Chondrocyte (in vitro differentiated cells): Measurements from ENCODE around the gene CUEDC1. TPM values are rescaled to one million over a fixed set of nuclear protein-coding genes. Genes with fewer than 3 reads are reported as not detected.

ENCODE experiments used
- DNase-seq: peaks from one replicate; pipeline ENCODE4 v3.0.0; 2021; ENCODE audit warnings: mixed read lengths, low spot score
- H3K27ac Mint-ChIP-seq: one replicate; pipeline ENCODE4 v1.8.0; 2021; ENCODE audit warnings: mild to moderate bottlenecking, moderate library complexity, mixed read lengths; ENCODE audit not compliant: unreplicated experiment
- H3K27me3 Mint-ChIP-seq: 2 replicates; pipeline ENCODE4 v1.8.0; 2021; ENCODE audit warnings: low read depth, mixed read lengths
- H3K36me3 Mint-ChIP-seq: 2 replicates; pipeline ENCODE4 v1.8.0; 2021; ENCODE audit warnings: low read depth, mixed read lengths
- H3K4me1 Mint-ChIP-seq: 2 replicates; pipeline ENCODE4 v1.8.0; 2021; ENCODE audit warnings: low read depth, mild to moderate bottlenecking, mixed read lengths
- H3K4me3 Mint-ChIP-seq: one replicate; pipeline ENCODE4 v1.8.0; 2021; ENCODE audit warnings: mild to moderate bottlenecking, moderate library complexity, mixed read lengths; ENCODE audit not compliant: unreplicated experiment
- H3K9me3 Mint-ChIP-seq: 2 replicates; pipeline ENCODE4 v1.8.0; 2021; ENCODE audit warnings: low read depth, mixed read lengths
- total RNA-seq: library from RNA; stranded (reverse); gene quantifications from 3 replicates; pipeline ENCODE4 v1.2.1, GENCODE V29; 2021
- TF ChIP-seq, protein P1 (sequence below): fragments of 200-600 bp; sonication (generic); IDR thresholded peaks from 2 replicates; pipeline ENCODE4 v1.5.0; 2021; ENCODE audit warnings: antibody characterized with exemption, mild to moderate bottlenecking, moderate library complexity

CUEDC1 gene
- total RNA-seq, 1 donor from 2014 or later: 41.9 TPM

DNA sequence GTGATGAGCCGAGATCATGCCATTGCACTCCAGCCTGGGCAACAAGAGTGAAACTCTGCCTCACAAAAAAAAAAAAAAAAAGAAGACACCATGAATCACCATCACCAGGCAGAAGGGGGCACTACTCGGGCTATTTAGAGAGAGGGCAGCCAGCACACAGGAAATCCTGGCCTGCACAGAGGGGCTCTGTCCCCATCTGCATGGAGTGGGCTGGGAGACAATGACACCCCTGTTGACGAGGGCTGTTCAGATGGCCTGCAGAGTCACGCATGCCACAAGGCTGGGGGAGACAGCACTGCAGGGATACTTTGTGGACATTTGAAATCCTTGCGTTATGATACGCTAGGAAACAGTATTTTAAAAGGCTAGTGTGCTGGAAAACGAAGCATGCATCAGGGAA is 48.3 kb downstream of the CUEDC1 start:
- TF ChIP-seq, protein P1, sequence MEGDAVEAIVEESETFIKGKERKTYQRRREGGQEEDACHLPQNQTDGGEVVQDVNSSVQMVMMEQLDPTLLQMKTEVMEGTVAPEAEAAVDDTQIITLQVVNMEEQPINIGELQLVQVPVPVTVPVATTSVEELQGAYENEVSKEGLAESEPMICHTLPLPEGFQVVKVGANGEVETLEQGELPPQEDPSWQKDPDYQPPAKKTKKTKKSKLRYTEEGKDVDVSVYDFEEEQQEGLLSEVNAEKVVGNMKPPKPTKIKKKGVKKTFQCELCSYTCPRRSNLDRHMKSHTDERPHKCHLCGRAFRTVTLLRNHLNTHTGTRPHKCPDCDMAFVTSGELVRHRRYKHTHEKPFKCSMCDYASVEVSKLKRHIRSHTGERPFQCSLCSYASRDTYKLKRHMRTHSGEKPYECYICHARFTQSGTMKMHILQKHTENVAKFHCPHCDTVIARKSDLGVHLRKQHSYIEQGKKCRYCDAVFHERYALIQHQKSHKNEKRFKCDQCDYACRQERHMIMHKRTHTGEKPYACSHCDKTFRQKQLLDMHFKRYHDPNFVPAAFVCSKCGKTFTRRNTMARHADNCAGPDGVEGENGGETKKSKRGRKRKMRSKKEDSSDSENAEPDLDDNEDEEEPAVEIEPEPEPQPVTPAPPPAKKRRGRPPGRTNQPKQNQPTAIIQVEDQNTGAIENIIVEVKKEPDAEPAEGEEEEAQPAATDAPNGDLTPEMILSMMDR: peak; percentile 66
- H3K4me1 Mint-ChIP-seq: peaks cover 28% of the 10 kb centered on the region

DNA sequence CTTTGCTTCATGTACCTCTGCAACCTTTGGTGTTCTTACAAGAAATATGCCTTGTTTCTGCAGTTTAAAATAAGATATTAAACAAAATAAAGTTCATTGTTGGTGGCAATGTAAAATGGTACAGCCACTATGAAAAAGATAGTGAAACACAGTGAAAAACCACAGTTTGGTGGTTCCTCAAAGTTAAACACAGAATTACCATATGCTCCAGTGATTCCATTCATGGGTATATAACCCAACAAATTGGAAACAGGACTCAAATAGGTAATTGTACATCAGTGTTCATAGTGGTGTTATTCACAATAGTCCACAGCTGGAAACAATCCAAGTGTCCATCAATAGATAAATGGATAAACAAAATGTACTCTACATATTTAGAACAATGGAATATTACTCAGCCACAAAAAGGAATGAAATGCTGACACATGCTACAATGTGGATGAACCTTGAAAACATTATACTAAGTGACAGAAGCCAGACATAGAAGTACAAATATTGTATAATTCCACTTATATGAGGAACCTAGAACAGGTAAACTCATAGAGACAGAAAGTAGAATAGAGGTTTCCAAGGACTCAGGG is 49.2 kb downstream of the CUEDC1 start:
- Mint-ChIP-seq H3K4me3 (no peak overlapping the region), H3K27ac (no peak overlapping the region), H3K36me3 (no peaks in the 10 kb centered on the region), H3K9me3 (no peaks in the 10 kb centered on the region), H3K4me1 (peaks cover 25% of the 10 kb centered on the region), H3K27me3 (no peaks in the 10 kb centered on the region)
- TF ChIP-seq, protein P1: no peak
- DNase-seq: no peak

More for the DNA sequence above, 48.3 kb downstream of the CUEDC1 start:
- Mint-ChIP-seq H3K4me3 (no peak overlapping the region), H3K36me3 (no peaks in the 10 kb centered on the region), H3K27me3 (no peaks in the 10 kb centered on the region), H3K27ac (peak overlapping the region; percentile 47), H3K9me3 (no peaks in the 10 kb centered on the region)
- DNase-seq: no peak

DNA sequence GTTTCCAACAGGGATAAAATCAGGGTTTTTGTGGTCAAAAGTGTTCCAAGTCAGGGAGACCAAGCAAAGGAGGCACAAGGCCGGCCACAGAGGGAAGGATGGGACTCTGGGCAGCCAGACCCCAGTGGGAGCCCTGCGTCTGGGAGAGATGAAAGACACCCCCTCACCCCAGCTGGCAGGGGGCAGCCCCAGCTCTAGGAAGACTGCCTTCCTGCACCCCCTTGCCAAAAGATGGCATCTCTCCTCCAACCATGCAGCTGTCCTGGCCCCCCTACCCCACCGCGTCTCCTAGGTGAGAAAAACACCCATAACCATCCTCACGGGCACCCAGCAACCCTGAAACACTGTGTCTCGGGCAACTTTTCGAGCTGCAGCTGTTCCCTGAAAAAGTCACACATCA is 51.3 kb downstream of the CUEDC1 start:
- no peak for DNase-seq
- Mint-ChIP-seq H3K9me3 (no peaks in the 10 kb centered on the region), H3K4me3 (no peak overlapping the region), H3K4me1 (peaks cover 39% of the 10 kb centered on the region), H3K27me3 (no peaks in the 10 kb centered on the region), H3K36me3 (no peaks in the 10 kb centered on the region), H3K27ac (no peak overlapping the region)
- TF ChIP-seq, protein P1: no peak

DNA sequence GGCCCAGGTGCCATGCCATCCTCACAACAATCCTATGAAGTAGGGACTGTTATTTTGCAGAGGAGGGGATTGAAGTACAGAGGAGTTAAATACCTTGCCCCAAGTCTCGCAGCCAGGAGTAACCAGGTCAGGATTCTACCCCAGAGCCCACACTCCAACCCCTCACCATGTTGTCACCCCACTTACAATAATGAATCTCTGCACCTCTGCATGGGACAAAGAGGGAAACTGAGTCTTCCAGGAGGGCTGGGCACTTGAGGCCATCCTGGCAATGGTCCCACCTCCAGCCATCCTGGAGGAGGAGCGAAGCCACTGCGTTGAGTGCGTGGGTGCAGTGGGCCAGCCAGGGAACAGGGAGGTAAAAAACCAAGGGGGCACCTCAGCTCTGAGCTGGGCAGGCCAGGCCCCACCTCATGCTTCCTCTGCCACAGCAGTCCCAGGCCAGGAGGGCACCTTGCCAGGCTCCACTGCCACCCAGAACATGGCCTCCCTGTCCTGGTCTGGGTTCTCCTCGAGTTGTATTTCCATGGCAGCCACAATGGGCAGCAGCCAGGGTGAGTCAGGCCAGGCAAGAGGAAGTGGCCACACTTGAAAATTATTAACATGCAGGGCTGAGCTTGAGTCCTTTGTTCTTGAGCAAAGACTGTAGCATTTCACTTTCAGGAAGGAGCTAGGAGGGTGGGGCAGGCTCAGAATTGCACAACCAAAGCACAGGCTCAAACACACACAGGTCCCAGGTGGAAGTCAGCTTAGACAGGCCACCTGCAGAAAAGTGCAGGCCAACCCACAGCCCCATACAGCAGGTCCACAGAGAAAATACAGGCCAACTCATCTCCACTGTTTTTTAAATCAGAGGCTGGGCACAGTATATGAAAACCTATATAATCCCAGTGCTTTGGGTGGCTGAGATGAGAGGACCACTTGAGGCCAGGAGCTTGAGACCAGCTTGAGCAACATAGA is 52.1 kb downstream of the CUEDC1 start:
- H3K36me3 Mint-ChIP-seq: no peaks in the 10 kb centered on the region
- H3K27ac Mint-ChIP-seq: peak overlapping the region; percentile 82
- TF ChIP-seq, protein P1: no peak
- no peaks in the 10 kb centered on the region for H3K27me3 Mint-ChIP-seq
- no peaks in the 10 kb centered on the region for H3K9me3 Mint-ChIP-seq
- H3K4me1 Mint-ChIP-seq: peaks cover 48% of the 10 kb centered on the region
- no peak overlapping the region for H3K4me3 Mint-ChIP-seq
- no peak for DNase-seq

DNA sequence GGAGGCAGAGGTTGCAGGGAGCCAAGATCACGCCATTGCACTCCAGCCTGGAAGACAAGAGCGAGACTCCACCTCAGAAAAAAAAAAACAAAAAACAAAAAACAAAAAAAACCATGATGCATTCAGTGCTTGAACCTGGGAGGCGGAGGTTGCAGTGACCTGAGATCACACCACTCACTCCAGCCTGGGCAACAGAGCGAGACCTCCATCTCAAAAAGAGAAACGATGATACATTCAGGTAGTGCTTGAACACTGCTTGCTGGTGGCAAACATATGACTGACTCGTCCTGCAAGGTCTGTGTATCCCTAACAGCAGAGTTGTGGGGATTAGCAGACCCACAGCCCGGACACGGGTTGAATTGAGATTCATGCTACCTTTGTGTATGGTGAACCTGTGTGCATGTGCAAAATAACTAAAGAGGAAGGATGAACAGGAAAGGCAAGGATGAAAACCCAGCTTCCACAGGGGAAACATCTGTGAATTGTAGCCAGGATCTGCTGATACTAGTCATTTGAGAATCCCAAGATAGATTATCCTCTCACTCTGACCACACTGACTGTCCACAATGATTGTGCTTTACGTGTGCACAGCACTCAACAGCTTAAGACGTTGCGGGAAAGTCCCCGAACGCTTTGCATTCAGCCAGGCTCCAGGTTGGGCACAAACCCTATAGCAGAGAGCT is 53.0 kb downstream of the CUEDC1 start:
- Mint-ChIP-seq H3K36me3 (no peaks in the 10 kb centered on the region), H3K9me3 (no peaks in the 10 kb centered on the region), H3K27ac (peak overlapping the region; percentile 82), H3K4me3 (no peak overlapping the region), H3K4me1 (peaks cover 52% of the 10 kb centered on the region), H3K27me3 (no peaks in the 10 kb centered on the region)
- TF ChIP-seq, protein P1: no peak
- DNase-seq: no peak
